Suprapubic skin (tissue), 4 donors: Measurements from ENCODE around the gene TBC1D5.

ENCODE experiments used
- EP300 ChIP-seq: sonication (generic); formaldehyde crosslinking; IDR thresholded peaks from one replicate; pipeline ENCODE4 v1.6.1; 2017; ENCODE audit warnings: antibody characterized with exemption
- POLR2A ChIP-seq, 2 donors: fragments of 450-650 bp; IDR thresholded peaks; one replicate each; pipeline ENCODE4 v1.6.1; 2017; ENCODE audit warnings: antibody characterized with exemption in 2 of 2, mild to moderate bottlenecking in 2 of 2, moderate library complexity in 2 of 2
- POLR2AphosphoS5 ChIP-seq, 3 donors: sonication (generic); formaldehyde crosslinking; IDR thresholded peaks; one replicate each; pipeline ENCODE4 v1.6.1; 2017; ENCODE audit warnings: antibody characterized with exemption in 3 of 3
- TF ChIP-seq, protein P1 (sequence below), 2 donors: fragments of 200-600 bp in 1 of 2; fragments of 450-650 bp in 1 of 2; sonication (generic) in 1 of 2; IDR thresholded peaks; one replicate each; pipeline ENCODE4 v1.5.1; 2016 to 2019; ENCODE audit warnings: antibody characterized with exemption in 2 of 2, mild to moderate bottlenecking in 1 of 2, moderate library complexity in 1 of 2

DNA sequence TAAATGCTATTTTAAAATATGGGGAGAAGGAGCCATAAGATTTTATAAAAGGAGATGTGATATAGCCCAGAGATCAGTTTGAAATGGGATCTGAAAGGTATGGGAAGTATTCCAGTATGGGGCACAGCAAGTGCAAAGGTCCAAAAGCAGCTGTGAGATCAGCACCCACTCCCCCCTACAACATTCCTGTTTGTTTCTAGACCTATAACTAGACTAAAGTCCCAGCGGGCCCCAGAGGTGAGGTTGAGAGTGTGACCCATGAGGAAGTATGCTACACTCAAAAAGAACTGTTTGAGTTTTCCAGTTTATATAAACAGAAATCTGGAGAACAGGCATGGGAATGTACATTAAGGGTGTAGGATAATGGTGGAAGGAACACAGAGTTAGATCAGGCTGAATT lies 152.5 kb downstream of the TBC1D5 start:
- TF ChIP-seq, protein P1, sequence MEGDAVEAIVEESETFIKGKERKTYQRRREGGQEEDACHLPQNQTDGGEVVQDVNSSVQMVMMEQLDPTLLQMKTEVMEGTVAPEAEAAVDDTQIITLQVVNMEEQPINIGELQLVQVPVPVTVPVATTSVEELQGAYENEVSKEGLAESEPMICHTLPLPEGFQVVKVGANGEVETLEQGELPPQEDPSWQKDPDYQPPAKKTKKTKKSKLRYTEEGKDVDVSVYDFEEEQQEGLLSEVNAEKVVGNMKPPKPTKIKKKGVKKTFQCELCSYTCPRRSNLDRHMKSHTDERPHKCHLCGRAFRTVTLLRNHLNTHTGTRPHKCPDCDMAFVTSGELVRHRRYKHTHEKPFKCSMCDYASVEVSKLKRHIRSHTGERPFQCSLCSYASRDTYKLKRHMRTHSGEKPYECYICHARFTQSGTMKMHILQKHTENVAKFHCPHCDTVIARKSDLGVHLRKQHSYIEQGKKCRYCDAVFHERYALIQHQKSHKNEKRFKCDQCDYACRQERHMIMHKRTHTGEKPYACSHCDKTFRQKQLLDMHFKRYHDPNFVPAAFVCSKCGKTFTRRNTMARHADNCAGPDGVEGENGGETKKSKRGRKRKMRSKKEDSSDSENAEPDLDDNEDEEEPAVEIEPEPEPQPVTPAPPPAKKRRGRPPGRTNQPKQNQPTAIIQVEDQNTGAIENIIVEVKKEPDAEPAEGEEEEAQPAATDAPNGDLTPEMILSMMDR (IDR thresholded peaks at IDR 0.05): no peak
- no peak for TF ChIP-seq EP300
- no peak for TF ChIP-seq POLR2A (IDR thresholded peaks at IDR 0.05)
- no peak for TF ChIP-seq POLR2AphosphoS5 (IDR thresholded peaks at IDR 0.05)
